Ishikawa (cell line): ENCODE measurements around the gene ZFP92.

ENCODE experiments used
- CEBPB ChIP-seq: IDR thresholded peaks from 2 replicates; pipeline ENCODE4 v1.6.1; 2012
- CREB1 ChIP-seq: IDR thresholded peaks from 2 replicates; pipeline ENCODE4 v1.6.1; 2012; ENCODE audit warnings: low read depth
- EP300 ChIP-seq: IDR thresholded peaks from 2 replicates; pipeline ENCODE4 v1.6.1; 2012; ENCODE audit warnings: borderline replicate concordance
- NFIC ChIP-seq: IDR thresholded peaks from 2 replicates; pipeline ENCODE4 v1.6.1; 2012
- TAF1 ChIP-seq: IDR thresholded peaks from 2 replicates; pipeline ENCODE4 v1.6.1; 2012; ENCODE audit warnings: low read depth, mild to moderate bottlenecking
- TCF12 ChIP-seq: IDR thresholded peaks from 2 replicates; pipeline ENCODE4 v1.6.1; 2012; ENCODE audit warnings: low read depth
- TF ChIP-seq, protein P1 (sequence below): IDR thresholded peaks from 2 replicates; pipeline ENCODE4 v1.6.1; 2012; ENCODE audit warnings: low read depth, mild to moderate bottlenecking
- TF ChIP-seq, protein P2 (sequence below): IDR thresholded peaks from 2 replicates; pipeline ENCODE4 v1.6.1; 2012

- TF ChIP-seq, protein P1, sequence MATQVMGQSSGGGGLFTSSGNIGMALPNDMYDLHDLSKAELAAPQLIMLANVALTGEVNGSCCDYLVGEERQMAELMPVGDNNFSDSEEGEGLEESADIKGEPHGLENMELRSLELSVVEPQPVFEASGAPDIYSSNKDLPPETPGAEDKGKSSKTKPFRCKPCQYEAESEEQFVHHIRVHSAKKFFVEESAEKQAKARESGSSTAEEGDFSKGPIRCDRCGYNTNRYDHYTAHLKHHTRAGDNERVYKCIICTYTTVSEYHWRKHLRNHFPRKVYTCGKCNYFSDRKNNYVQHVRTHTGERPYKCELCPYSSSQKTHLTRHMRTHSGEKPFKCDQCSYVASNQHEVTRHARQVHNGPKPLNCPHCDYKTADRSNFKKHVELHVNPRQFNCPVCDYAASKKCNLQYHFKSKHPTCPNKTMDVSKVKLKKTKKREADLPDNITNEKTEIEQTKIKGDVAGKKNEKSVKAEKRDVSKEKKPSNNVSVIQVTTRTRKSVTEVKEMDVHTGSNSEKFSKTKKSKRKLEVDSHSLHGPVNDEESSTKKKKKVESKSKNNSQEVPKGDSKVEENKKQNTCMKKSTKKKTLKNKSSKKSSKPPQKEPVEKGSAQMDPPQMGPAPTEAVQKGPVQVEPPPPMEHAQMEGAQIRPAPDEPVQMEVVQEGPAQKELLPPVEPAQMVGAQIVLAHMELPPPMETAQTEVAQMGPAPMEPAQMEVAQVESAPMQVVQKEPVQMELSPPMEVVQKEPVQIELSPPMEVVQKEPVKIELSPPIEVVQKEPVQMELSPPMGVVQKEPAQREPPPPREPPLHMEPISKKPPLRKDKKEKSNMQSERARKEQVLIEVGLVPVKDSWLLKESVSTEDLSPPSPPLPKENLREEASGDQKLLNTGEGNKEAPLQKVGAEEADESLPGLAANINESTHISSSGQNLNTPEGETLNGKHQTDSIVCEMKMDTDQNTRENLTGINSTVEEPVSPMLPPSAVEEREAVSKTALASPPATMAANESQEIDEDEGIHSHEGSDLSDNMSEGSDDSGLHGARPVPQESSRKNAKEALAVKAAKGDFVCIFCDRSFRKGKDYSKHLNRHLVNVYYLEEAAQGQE, result no peak
- no peak for TF ChIP-seq EP300
- no peak for TF ChIP-seq NFIC
- TF ChIP-seq CREB1, result no peak
- TF ChIP-seq TAF1, result no peak
- TF ChIP-seq TCF12, result no peak
- TF ChIP-seq, protein P2, sequence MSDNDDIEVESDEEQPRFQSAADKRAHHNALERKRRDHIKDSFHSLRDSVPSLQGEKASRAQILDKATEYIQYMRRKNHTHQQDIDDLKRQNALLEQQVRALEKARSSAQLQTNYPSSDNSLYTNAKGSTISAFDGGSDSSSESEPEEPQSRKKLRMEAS, result no peak
- no peak for TF ChIP-seq CEBPB
These were observed 36.8 kb upstream of the ZFP92 start for GRCh38 chrX:153374426-153374825.
